Effector CD8-positive, alpha-beta T cell (primary cell): ENCODE measurements around the gene KCNQ4.

Experiments
- DNase-seq: peaks from one replicate; lab custom pipeline; 2025; lab: John Stamatoyannopoulos, UW

Gene KCNQ4

GRCh38 chr1:40776236-40777072, 7.1 kb upstream of the KCNQ4 start:
- DNase-seq = no peak

- DNase-seq = no peak
Observed at GRCh38 chr1:40777224-40777970, 6.2 kb upstream of the KCNQ4 start.

GRCh38 chr1:40780678-40781607, 2.6 kb upstream of the KCNQ4 start:
- DNase-seq = no peak

- no peak for DNase-seq
Observed at GRCh38 chr1:40781608-40781971, 2.0 kb upstream of the KCNQ4 start.

GRCh38 chr1:40782371-40782956, 1.1 kb upstream of the KCNQ4 start:
- no peak for DNase-seq

GRCh38 chr1:40784141-40784770, 669 bp downstream of the KCNQ4 start:
- no peak for DNase-seq

GRCh38 chr1:40784771-40785151, 1.2 kb downstream of the KCNQ4 start:
- DNase-seq = no peak

GRCh38 chr1:40785446-40785845, 1.9 kb downstream of the KCNQ4 start:
- no peak for DNase-seq

- DNase-seq = no peak
Observed at GRCh38 chr1:40786171-40786994, 2.8 kb downstream of the KCNQ4 start.

GRCh38 chr1:40786995-40787705, 3.6 kb downstream of the KCNQ4 start:
- DNase-seq = no peak

- no peak for DNase-seq
Observed at GRCh38 chr1:40787737-40788560, 4.4 kb downstream of the KCNQ4 start.

- DNase-seq = no peak
Observed at GRCh38 chr1:40788561-40789341, 5.2 kb downstream of the KCNQ4 start.

GRCh38 chr1:40789342-40789598, 5.7 kb downstream of the KCNQ4 start:
- DNase-seq = no peak

- no peak for DNase-seq
Observed at GRCh38 chr1:40789661-40790430, 6.3 kb downstream of the KCNQ4 start.

- DNase-seq = no peak
Observed at GRCh38 chr1:40792036-40792435, 8.4 kb downstream of the KCNQ4 start.

GRCh38 chr1:40793617-40794016, 10.0 kb downstream of the KCNQ4 start:
- no peak for DNase-seq

GRCh38 chr1:40794048-40794447, 10.5 kb downstream of the KCNQ4 start:
- DNase-seq = no peak
